HepG2 (cell line): ENCODE data around the gene DLX5. TPM values are rescaled to one million over a fixed set of nuclear protein-coding genes. Genes with fewer than 3 reads are reported as not detected.
A peak's percentile ranks its signal among the peaks of the same experiment; 100 is the strongest.

Source experiments
- HMG20A ChIP-seq: IDR thresholded peaks from 2 replicates; pipeline ENCODE4 v1.6.1; 2016; ENCODE audit warnings: borderline replicate concordance
- MIER3 ChIP-seq: IDR thresholded peaks from 2 replicates; pipeline ENCODE4 v1.6.1; 2016; ENCODE audit warnings: missing compliant biosample characterization, borderline replicate concordance
- MTA1 ChIP-seq: sonication (generic); formaldehyde crosslinking; IDR thresholded peaks from 2 replicates; pipeline ENCODE4 v1.4.0; 2020; ENCODE audit warnings: missing genetic modification reagents, mild to moderate bottlenecking, borderline replicate concordance
- PBX3 ChIP-seq: sonication (generic); formaldehyde crosslinking; IDR thresholded peaks from 2 replicates; pipeline ENCODE4 v1.8.1; 2023; ENCODE audit warnings: missing genetic modification reagents, inconsistent platforms, borderline replicate concordance
- PHF21A ChIP-seq: sonication (generic); formaldehyde crosslinking; IDR thresholded peaks from 2 replicates; pipeline ENCODE4 v1.5.0; 2020; ENCODE audit warnings: mild to moderate bottlenecking, missing genetic modification reagents
- RNF2 ChIP-seq: fragments of 450-650 bp; conservative IDR thresholded peaks from 2 replicates; pipeline ENCODE4 v1.6.1; 2016; ENCODE audit warnings: low read depth
- ZNF143 ChIP-seq: sonication (generic); formaldehyde crosslinking; IDR thresholded peaks from 2 replicates; pipeline ENCODE4 v1.4.0; 2020; ENCODE audit warnings: missing genetic modification reagents
- ZNF224 ChIP-seq: sonication (generic); formaldehyde crosslinking; IDR thresholded peaks from 2 replicates; pipeline ENCODE4 v1.5.0; 2020; ENCODE audit warnings: mild to moderate bottlenecking, missing genetic modification reagents
- ZNF275 ChIP-seq: sonication (generic); formaldehyde crosslinking; IDR thresholded peaks from 2 replicates; pipeline ENCODE4 v1.8.0; 2022; ENCODE audit warnings: missing genetic modification reagents, mild to moderate bottlenecking, inconsistent platforms, borderline replicate concordance
- ZNF33A ChIP-seq: sonication (generic); formaldehyde crosslinking; IDR thresholded peaks from 2 replicates; pipeline ENCODE4 v1.5.1; 2020; ENCODE audit warnings: missing genetic modification reagents, mild to moderate bottlenecking, moderate library complexity, borderline replicate concordance
- ZNF777 ChIP-seq: sonication (generic); formaldehyde crosslinking; IDR thresholded peaks from 2 replicates; pipeline ENCODE4 v1.4.0; 2020; ENCODE audit warnings: missing genetic modification reagents
- ZXDC ChIP-seq: sonication (generic); formaldehyde crosslinking; IDR thresholded peaks from 2 replicates; pipeline ENCODE4 v1.5.0; 2020; ENCODE audit warnings: mild to moderate bottlenecking, missing genetic modification reagents
- polyA plus RNA-seq, 8 experiments: library from polyadenylated mRNA; depleted of rRNA in 3 of 8; stranded (reverse) in 7 of 8; unstranded in 1 of 8; fragments of >200 nt; fragmentation: Illumina TruSeq in 4 of 8; extraction: Trizol in 4 of 8; gene quantifications; 2 replicates each; pipeline versions ENCODE4 v1.2.1 to v1.2.3, GENCODE V29; 2011 to 2016; ENCODE audit warnings: low read depth in 4 of 8, missing spikeins in 1 of 8, mixed read lengths in 1 of 8; ENCODE audit not compliant: insufficient read depth in 1 of 8
- total RNA-seq, 5 experiments: library from RNA; depleted of rRNA; stranded (reverse); fragments of >200 nt; fragmentation: Illumina TruSeq; extraction: Trizol; gene quantifications; 2 replicates each; pipeline ENCODE4 v1.2.3, GENCODE V29; 2016; ENCODE audit warnings: low read depth in 1 of 5
- TF ChIP-seq, protein P1 (sequence below): sonication (generic); formaldehyde crosslinking; IDR thresholded peaks from 2 replicates; pipeline ENCODE4 v1.9.0; 2021; ENCODE audit warnings: missing genetic modification reagents, mild to moderate bottlenecking, borderline replicate concordance
- TF ChIP-seq, protein P2 (sequence below): sonication (generic); formaldehyde crosslinking; IDR thresholded peaks from 2 replicates; pipeline ENCODE4 v1.8.0; 2022; ENCODE audit warnings: missing genetic modification reagents, mild to moderate bottlenecking, borderline replicate concordance

The DLX5 gene
- total and polyA plus RNA-seq, 2 of the 13 experiments (the other 11 are each of a cell fraction or from before 2014, with no cell fraction given) = not detected

- TF ChIP-seq, protein P1, sequence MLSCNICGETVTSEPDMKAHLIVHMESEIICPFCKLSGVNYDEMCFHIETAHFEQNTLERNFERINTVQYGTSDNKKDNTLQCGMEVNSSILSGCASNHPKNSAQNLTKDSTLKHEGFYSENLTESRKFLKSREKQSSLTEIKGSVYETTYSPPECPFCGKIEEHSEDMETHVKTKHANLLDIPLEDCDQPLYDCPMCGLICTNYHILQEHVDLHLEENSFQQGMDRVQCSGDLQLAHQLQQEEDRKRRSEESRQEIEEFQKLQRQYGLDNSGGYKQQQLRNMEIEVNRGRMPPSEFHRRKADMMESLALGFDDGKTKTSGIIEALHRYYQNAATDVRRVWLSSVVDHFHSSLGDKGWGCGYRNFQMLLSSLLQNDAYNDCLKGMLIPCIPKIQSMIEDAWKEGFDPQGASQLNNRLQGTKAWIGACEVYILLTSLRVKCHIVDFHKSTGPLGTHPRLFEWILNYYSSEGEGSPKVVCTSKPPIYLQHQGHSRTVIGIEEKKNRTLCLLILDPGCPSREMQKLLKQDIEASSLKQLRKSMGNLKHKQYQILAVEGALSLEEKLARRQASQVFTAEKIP (CRISPR knock-in tag) = no peak
- no peak for TF ChIP-seq ZNF224 (CRISPR knock-in tag)
- 0 out of 2 replicates have a peak, but pooled peaks have one; percentile 13 for TF ChIP-seq RNF2
- TF ChIP-seq, protein P2, sequence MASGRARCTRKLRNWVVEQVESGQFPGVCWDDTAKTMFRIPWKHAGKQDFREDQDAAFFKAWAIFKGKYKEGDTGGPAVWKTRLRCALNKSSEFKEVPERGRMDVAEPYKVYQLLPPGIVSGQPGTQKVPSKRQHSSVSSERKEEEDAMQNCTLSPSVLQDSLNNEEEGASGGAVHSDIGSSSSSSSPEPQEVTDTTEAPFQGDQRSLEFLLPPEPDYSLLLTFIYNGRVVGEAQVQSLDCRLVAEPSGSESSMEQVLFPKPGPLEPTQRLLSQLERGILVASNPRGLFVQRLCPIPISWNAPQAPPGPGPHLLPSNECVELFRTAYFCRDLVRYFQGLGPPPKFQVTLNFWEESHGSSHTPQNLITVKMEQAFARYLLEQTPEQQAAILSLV (CRISPR knock-in tag) = 0 out of 2 replicates have a peak, but pooled peaks have one; percentile 16
- TF ChIP-seq PHF21A (CRISPR knock-in tag) = no peak
- no peak for TF ChIP-seq ZNF33A (CRISPR knock-in tag)
- no peak for TF ChIP-seq ZNF143 (CRISPR knock-in tag)
- TF ChIP-seq ZXDC (CRISPR knock-in tag) = no peak; the same call in 1 of the 2 replicates
- TF ChIP-seq HMG20A (CRISPR knock-in tag) = no peak
- no peak for TF ChIP-seq PBX3
- TF ChIP-seq MIER3 = no peak
- TF ChIP-seq ZNF275 (CRISPR knock-in tag) = no peak
- TF ChIP-seq MTA1 (CRISPR knock-in tag) = no peak
- peak; percentile 17; the same call in 1 of the 2 replicates for TF ChIP-seq ZNF777 (CRISPR knock-in tag)
These were observed 17.6 kb downstream of the DLX5 start (continued) for GRCh38 chr7:97006816-97007582.
